ENCODE results near the gene HS2ST1.

The HS2ST1 gene

GRCh38 chr1:87039096-87039495 is 124.7 kb downstream of the HS2ST1 start:
- H3K27ac Mint-ChIP-seq: no peak overlapping the region
- no peak overlapping the region for H3K4me3 Mint-ChIP-seq
- CTCF ChIA-PET: no interaction called here
- no peaks in the 10 kb centered on the region for H3K36me3 Mint-ChIP-seq
- no peaks in the 10 kb centered on the region for H3K9me3 Mint-ChIP-seq
- DNase-seq: no peak
- peaks cover 8% of the 10 kb centered on the region for H3K4me1 Mint-ChIP-seq
- no peaks in the 10 kb centered on the region for H3K27me3 Mint-ChIP-seq

GRCh38 chr1:87042111-87042811 is 127.8 kb downstream of the HS2ST1 start:
- H3K27ac Mint-ChIP-seq: no peak overlapping the region
- H3K4me1 Mint-ChIP-seq: peaks cover 30% of the 10 kb centered on the region
- DNase-seq: no peak
- no peaks in the 10 kb centered on the region for H3K27me3 Mint-ChIP-seq
- H3K9me3 Mint-ChIP-seq: no peaks in the 10 kb centered on the region
- no peak overlapping the region for H3K4me3 Mint-ChIP-seq
- peaks cover 1% of the 10 kb centered on the region for H3K36me3 Mint-ChIP-seq
- CTCF ChIA-PET: interaction anchor here (0.9 kb wide), 1 partner anchor 126 kb away, joined by 3 read pairs; no protein-coding TSS in a partner anchor

GRCh38 chr1:87044424-87044823 is 130.0 kb downstream of the HS2ST1 start:
- peaks cover 30% of the 10 kb centered on the region for H3K4me1 Mint-ChIP-seq
- CTCF ChIA-PET: interaction anchor here (1.1 to 1.9 kb wide), 3 partner anchors 40 to 129 kb away, joined by 3 to 9 read pairs (median 7); partner anchors contain the start of genes HS2ST1 and SELENOF
- peaks cover 3% of the 10 kb centered on the region for H3K36me3 Mint-ChIP-seq
- H3K9me3 Mint-ChIP-seq: peaks cover 3% of the 10 kb centered on the region
- peak overlapping the region; percentile 90 for H3K27ac Mint-ChIP-seq
- H3K27me3 Mint-ChIP-seq: no peaks in the 10 kb centered on the region
- no peak for DNase-seq
- H3K4me3 Mint-ChIP-seq: no peak overlapping the region

- peak; percentile 45 for DNase-seq
- Mint-ChIP-seq H3K36me3 (peaks cover 3% of the 10 kb centered on the region), H3K4me3 (no peak overlapping the region), H3K27me3 (no peaks in the 10 kb centered on the region), H3K27ac (peak overlapping the region; percentile 90), H3K4me1 (peaks cover 30% of the 10 kb centered on the region), H3K9me3 (peaks cover 4% of the 10 kb centered on the region)
- CTCF ChIA-PET: interaction anchor here (1.1 to 1.9 kb wide), 3 partner anchors 39 to 130 kb away, joined by 3 to 9 read pairs (median 7); partner anchors contain the start of genes HS2ST1 and SELENOF
Measured at GRCh38 chr1:87044840-87045239, 130.4 kb downstream of the HS2ST1 start.

- H3K9me3 Mint-ChIP-seq: peaks cover 4% of the 10 kb centered on the region
- peak overlapping the region; percentile 90 for H3K27ac Mint-ChIP-seq
- DNase-seq: peak; percentile 74
- no peak overlapping the region for H3K4me3 Mint-ChIP-seq
- no peaks in the 10 kb centered on the region for H3K27me3 Mint-ChIP-seq
- peaks cover 35% of the 10 kb centered on the region for H3K4me1 Mint-ChIP-seq
- CTCF ChIA-PET: interaction anchor here (1.5 to 1.9 kb wide), 3 partner anchors 38 to 342 kb away, joined by 7 to 9 read pairs (median 7); partner anchors contain the start of genes HS2ST1, SELENOF and SH3GLB1
- peaks cover 3% of the 10 kb centered on the region for H3K36me3 Mint-ChIP-seq
Measured at GRCh38 chr1:87045761-87046304, 131.4 kb downstream of the HS2ST1 start.

GRCh38 chr1:87046951-87047350 is 132.5 kb downstream of the HS2ST1 start:
- Mint-ChIP-seq H3K36me3 (peaks cover 3% of the 10 kb centered on the region), H3K4me1 (peaks cover 35% of the 10 kb centered on the region), H3K27me3 (no peaks in the 10 kb centered on the region), H3K4me3 (no peak overlapping the region), H3K9me3 (peaks cover 4% of the 10 kb centered on the region), H3K27ac (no peak overlapping the region)
- no peak for DNase-seq
- CTCF ChIA-PET: interaction anchor here (1.6 kb wide), 1 partner anchor 343 kb away, joined by 7 read pairs; the partner anchor contains the start of gene SH3GLB1

- CTCF ChIA-PET: no interaction called here
- no peaks in the 10 kb centered on the region for H3K27me3 Mint-ChIP-seq
- H3K9me3 Mint-ChIP-seq: peaks cover 4% of the 10 kb centered on the region
- no peak overlapping the region for H3K4me3 Mint-ChIP-seq
- no peak for DNase-seq
- peaks cover 30% of the 10 kb centered on the region for H3K4me1 Mint-ChIP-seq
- peaks cover 3% of the 10 kb centered on the region for H3K36me3 Mint-ChIP-seq
- no peak overlapping the region for H3K27ac Mint-ChIP-seq
Measured at GRCh38 chr1:87048237-87048636, 133.8 kb downstream of the HS2ST1 start.

GRCh38 chr1:87051965-87052364 is 137.5 kb downstream of the HS2ST1 start:
- Mint-ChIP-seq H3K27me3 (no peaks in the 10 kb centered on the region), H3K9me3 (peaks cover 4% of the 10 kb centered on the region), H3K4me3 (no peak overlapping the region), H3K4me1 (peaks cover 5% of the 10 kb centered on the region), H3K27ac (no peak overlapping the region), H3K36me3 (peaks cover 3% of the 10 kb centered on the region)
- DNase-seq: no peak
- CTCF ChIA-PET: no interaction called here

- Mint-ChIP-seq H3K36me3 (peaks cover 3% of the 10 kb centered on the region), H3K4me3 (no peak overlapping the region), H3K27ac (no peak overlapping the region), H3K4me1 (peaks cover 5% of the 10 kb centered on the region), H3K27me3 (no peaks in the 10 kb centered on the region), H3K9me3 (peaks cover 4% of the 10 kb centered on the region)
- DNase-seq: no peak
- CTCF ChIA-PET: no interaction called here
Measured at GRCh38 chr1:87052400-87052799, 138.0 kb downstream of the HS2ST1 start.

GRCh38 chr1:87052961-87053360 is 138.5 kb downstream of the HS2ST1 start:
- Mint-ChIP-seq H3K9me3 (peaks cover 4% of the 10 kb centered on the region), H3K36me3 (peaks cover 3% of the 10 kb centered on the region)
- CTCF ChIA-PET: no interaction called here

GRCh38 chr1:87053446-87053845 is 139.0 kb downstream of the HS2ST1 start:
- CTCF ChIA-PET: no interaction called here
- Mint-ChIP-seq H3K27me3 (no peaks in the 10 kb centered on the region), H3K27ac (no peak overlapping the region), H3K36me3 (peaks cover 1% of the 10 kb centered on the region), H3K4me3 (no peak overlapping the region), H3K4me1 (peaks cover 7% of the 10 kb centered on the region), H3K9me3 (peaks cover 1% of the 10 kb centered on the region)
- DNase-seq: no peak

More at GRCh38 chr1:87052961-87053360, 138.5 kb downstream of the HS2ST1 start:
- H3K4me1 Mint-ChIP-seq: peaks cover 7% of the 10 kb centered on the region
- DNase-seq: no peak
- no peak overlapping the region for H3K4me3 Mint-ChIP-seq
- no peaks in the 10 kb centered on the region for H3K27me3 Mint-ChIP-seq
- no peak overlapping the region for H3K27ac Mint-ChIP-seq

- Mint-ChIP-seq H3K27ac (no peak overlapping the region), H3K36me3 (peaks cover 1% of the 10 kb centered on the region), H3K4me1 (peaks cover 5% of the 10 kb centered on the region), H3K9me3 (no peaks in the 10 kb centered on the region), H3K4me3 (no peak overlapping the region), H3K27me3 (no peaks in the 10 kb centered on the region)
- CTCF ChIA-PET: no interaction called here
- DNase-seq: no peak
Measured at GRCh38 chr1:87056974-87057373, 142.5 kb downstream of the HS2ST1 start.

- CTCF ChIA-PET: no interaction called here
Measured at GRCh38 chr1:87058343-87058649, 143.9 kb downstream of the HS2ST1 start.

GRCh38 chr1:87061742-87062156 is 147.3 kb downstream of the HS2ST1 start:
- Mint-ChIP-seq H3K4me3 (no peak overlapping the region), H3K36me3 (peaks cover 2% of the 10 kb centered on the region), H3K27ac (peak overlapping the region; percentile 49), H3K9me3 (peaks cover 6% of the 10 kb centered on the region), H3K4me1 (peaks cover 9% of the 10 kb centered on the region), H3K27me3 (no peaks in the 10 kb centered on the region)
- DNase-seq: no peak
- CTCF ChIA-PET: no interaction called here

More at GRCh38 chr1:87058343-87058649, 143.9 kb downstream of the HS2ST1 start:
- H3K27ac Mint-ChIP-seq: no peak overlapping the region
- DNase-seq: no peak
- peaks cover 9% of the 10 kb centered on the region for H3K4me1 Mint-ChIP-seq
- no peak overlapping the region for H3K4me3 Mint-ChIP-seq
- H3K36me3 Mint-ChIP-seq: peaks cover 1% of the 10 kb centered on the region
- H3K9me3 Mint-ChIP-seq: peaks cover 4% of the 10 kb centered on the region
- no peaks in the 10 kb centered on the region for H3K27me3 Mint-ChIP-seq

GRCh38 chr1:87062687-87063086 is 148.3 kb downstream of the HS2ST1 start:
- H3K27ac Mint-ChIP-seq: no peak overlapping the region

More at GRCh38 chr1:87062687-87063086, 148.3 kb downstream of the HS2ST1 start:
- H3K36me3 Mint-ChIP-seq: peaks cover 2% of the 10 kb centered on the region
- H3K27me3 Mint-ChIP-seq: no peaks in the 10 kb centered on the region
- H3K4me1 Mint-ChIP-seq: peaks cover 9% of the 10 kb centered on the region
- H3K4me3 Mint-ChIP-seq: no peak overlapping the region
- peaks cover 8% of the 10 kb centered on the region for H3K9me3 Mint-ChIP-seq
- CTCF ChIA-PET: no interaction called here
- DNase-seq: no peak

All from activated naive CD4-positive, alpha-beta T cell treated with anti-CD3 and anti-CD28 coated beads, Interleukin-2, amount 10 ng/mL, durations not matched to agents 7 days and 5 days (primary cell).